Heart left ventricle (tissue), 16 donors: ENCODE data around the gene DLK2. TPM values are rescaled to one million over a fixed set of nuclear protein-coding genes. Genes with fewer than 3 reads are reported as not detected.

Experiments
- ATAC-seq, 4 donors: fragments of 200-7000 bp; cut with Tn5 transposase; one replicate each; pipeline ENCODE4 v1.9.1; 2020 to 2022; ENCODE audit warnings: moderate library complexity in 4 of 4, mild to moderate bottlenecking in 3 of 4, moderate number of reproducible peaks in 1 of 4
- DNase-seq, 5 donors: peaks; one replicate each; pipeline ENCODE4 v3.0.0-alpha.2; 2020
- H3K27ac ChIP-seq, 12 donors: fragments of 200-600 bp; sonication (generic) in 4 of 12; one replicate each; pipeline versions ENCODE4 v1.5.0 to v1.8.0; 2016 to 2022; ENCODE audit warnings: mild to moderate bottlenecking in 2 of 12
- H3K27me3 ChIP-seq, 9 donors: fragments of 200-600 bp; sonication (generic) in 2 of 9; one replicate each; pipeline versions ENCODE4 v1.5.1 to v1.8.0; 2016 to 2022; ENCODE audit warnings: mild to moderate bottlenecking in 3 of 9
- H3K36me3 ChIP-seq, 9 donors: fragments of 200-600 bp; sonication (generic) in 2 of 9; one replicate each; pipeline versions ENCODE4 v1.5.0 to v1.8.0; 2018 to 2022; ENCODE audit warnings: mild to moderate bottlenecking in 2 of 9
- H3K4me1 ChIP-seq, 12 donors: fragments of 200-600 bp; sonication (generic) in 4 of 12; one replicate each; pipeline versions ENCODE4 v1.5.0 to v1.8.0; 2016 to 2022; ENCODE audit warnings: mild to moderate bottlenecking in 3 of 12
- H3K4me3 ChIP-seq, 12 donors: fragments of 200-600 bp; sonication (generic) in 4 of 12; one replicate each; pipeline versions ENCODE4 v1.5.0 to v1.8.0; 2017 to 2022; ENCODE audit warnings: mild to moderate bottlenecking in 9 of 12, moderate library complexity in 4 of 12
- H3K9me3 ChIP-seq, 12 donors: fragments of 200-600 bp; sonication (generic) in 4 of 12; one replicate each; pipeline versions ENCODE4 v1.5.0 to v1.8.0; 2016 to 2022; ENCODE audit warnings: mild to moderate bottlenecking in 1 of 12
- POLR2A ChIP-seq, 2 donors: fragments of 450-650 bp; IDR thresholded peaks; one replicate each; pipeline ENCODE4 v1.6.1; 2017; ENCODE audit warnings: antibody characterized with exemption in 2 of 2, mild to moderate bottlenecking in 2 of 2, moderate library complexity in 2 of 2
- WGBS, 4 donors: extraction: QIAGEN DNeasy Blood & Tissue Kit in 2 of 4; methylation state at CpG; one replicate each; pipeline versions ENCODE4 v1.1.5 to v1.1.7; 2013 to 2018; 5-methylcytosine and 5-hydroxymethylcytosine counted together
- intact Hi-C, 10 donors: fragments of 100-400 bp; cut with DNase I; formaldehyde crosslinking; loops; one replicate each; pipeline versions ENCODE4 v1.11.1 to v1.14.2; 2022
- polyA plus RNA-seq, 2 donors: library from polyadenylated mRNA; stranded (reverse); fragments of 200-250 nt; gene quantifications; one replicate each; pipeline ENCODE4 v1.2.3, GENCODE V29; 2013
- total RNA-seq, 9 donors: library from RNA; depleted of rRNA in 2 of 9; stranded (reverse); fragments of >200 nt in 2 of 9; fragmentation: NEBNext Ultra II Directional in 3 of 9; extraction: Animal tissue kit (Norgen Biotek cat#: 25700) in 3 of 9; gene quantifications; one replicate each; pipeline versions ENCODE4 v1.1.0 to v1.2.4, GENCODE V29; 2016 to 2023
- TF ChIP-seq, protein P1 (sequence below), 12 donors: fragments of 200-600 bp; sonication (generic) in 4 of 12; IDR thresholded peaks; one replicate each; pipeline versions ENCODE4 v1.5.0 to v1.8.0; 2018 to 2022; ENCODE audit warnings: antibody characterized with exemption in 12 of 12, mild to moderate bottlenecking in 5 of 12
- donor health status: ischemic (EF 13 %, LVEDD 7.1; RV severe dilation, severe dysfunction).
- donor health status: healthy with polysubstance abuse.
- donor health status: DM: no; HTN: yes; CAD: no.
- donor health status: DM: no; HTN: no; CAD: no.
- donor health status: ischemic (EF 25% LVEDD 6.9; RV normal size, moderate dysfunction).
- donor health status: ischemic (EF 25% LVEDD 5.7; RV mildly dilated, moderate dysfunction).
- donor health status: healthy.
- donor health status: DM: yes; HTN: yes; CAD: no.
- donor health status: ischemic (EF 35%, LVEDD 5.7; RV mildly dilated, moderate dysfunction).
- donor health status: nonischemic (EF 11% LVEDD 7.7; RV severe dilation, severe dysfunction).
- donor health status: DM: yes; HTN: yes; CAD: no.
- donor health status: PGD.
- donor health status: ischemic (EF 29% LVEDD 5.4; RV normal size, mild dysfunction).
- donor health status: nonischemic (EF 23%, LVEDD 6.1; RV moderate dilation, normal function).

DLK2 gene
- total and polyA plus RNA-seq, 11 donors = 0.61 to 8.1 (median 2.7) TPM

DNA sequence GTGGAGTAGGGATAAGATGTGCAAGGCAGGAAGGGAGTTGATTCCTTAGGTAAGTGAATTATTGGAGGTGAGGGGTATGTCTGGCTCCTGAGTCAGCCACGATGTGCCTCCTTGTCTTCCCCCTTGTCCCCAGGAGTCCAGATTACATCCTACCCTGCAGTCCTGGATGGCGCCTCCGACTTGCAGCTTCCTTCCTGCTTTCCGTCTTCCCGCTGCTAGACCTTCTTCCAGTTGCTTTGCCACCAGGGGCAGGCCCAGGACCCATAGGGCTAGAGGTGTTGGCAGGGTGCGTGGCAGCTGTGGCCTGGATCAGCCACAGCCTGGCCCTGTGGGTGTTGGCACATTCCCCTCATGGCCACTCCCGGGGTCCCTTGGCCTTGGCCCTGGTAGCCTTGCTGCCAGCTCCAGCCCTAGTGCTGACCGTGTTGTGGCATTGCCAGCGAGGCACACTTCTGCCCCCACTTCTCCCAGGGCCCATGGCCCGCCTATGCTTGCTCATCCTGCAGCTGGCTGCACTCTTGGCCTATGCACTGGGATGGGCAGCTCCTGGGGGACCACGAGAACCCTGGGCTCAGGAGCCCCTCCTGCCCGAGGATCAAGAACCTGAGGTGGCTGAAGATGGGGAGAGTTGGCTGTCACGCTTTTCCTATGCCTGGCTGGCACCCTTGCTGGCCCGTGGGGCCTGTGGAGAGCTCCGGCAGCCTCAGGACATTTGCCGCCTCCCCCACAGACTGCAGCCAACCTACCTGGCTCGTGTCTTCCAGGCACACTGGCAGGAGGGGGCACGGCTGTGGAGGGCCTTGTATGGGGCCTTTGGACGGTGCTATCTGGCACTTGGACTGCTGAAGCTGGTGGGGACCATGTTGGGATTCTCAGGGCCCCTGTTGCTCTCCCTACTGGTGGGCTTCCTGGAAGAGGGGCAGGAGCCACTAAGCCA, 23.1 kb downstream of the DLK2 start:
- intact Hi-C loops = no loop called here
- DNase-seq = no peak
- no peak for ATAC-seq
- no peak overlapping the region for H3K27ac ChIP-seq
- peaks cover 6 to 51% (median 31%) of the 10 kb centered on the region in 12 donors for H3K4me1 ChIP-seq
- no peak overlapping the region for H3K4me3 ChIP-seq
- TF ChIP-seq, protein P1, sequence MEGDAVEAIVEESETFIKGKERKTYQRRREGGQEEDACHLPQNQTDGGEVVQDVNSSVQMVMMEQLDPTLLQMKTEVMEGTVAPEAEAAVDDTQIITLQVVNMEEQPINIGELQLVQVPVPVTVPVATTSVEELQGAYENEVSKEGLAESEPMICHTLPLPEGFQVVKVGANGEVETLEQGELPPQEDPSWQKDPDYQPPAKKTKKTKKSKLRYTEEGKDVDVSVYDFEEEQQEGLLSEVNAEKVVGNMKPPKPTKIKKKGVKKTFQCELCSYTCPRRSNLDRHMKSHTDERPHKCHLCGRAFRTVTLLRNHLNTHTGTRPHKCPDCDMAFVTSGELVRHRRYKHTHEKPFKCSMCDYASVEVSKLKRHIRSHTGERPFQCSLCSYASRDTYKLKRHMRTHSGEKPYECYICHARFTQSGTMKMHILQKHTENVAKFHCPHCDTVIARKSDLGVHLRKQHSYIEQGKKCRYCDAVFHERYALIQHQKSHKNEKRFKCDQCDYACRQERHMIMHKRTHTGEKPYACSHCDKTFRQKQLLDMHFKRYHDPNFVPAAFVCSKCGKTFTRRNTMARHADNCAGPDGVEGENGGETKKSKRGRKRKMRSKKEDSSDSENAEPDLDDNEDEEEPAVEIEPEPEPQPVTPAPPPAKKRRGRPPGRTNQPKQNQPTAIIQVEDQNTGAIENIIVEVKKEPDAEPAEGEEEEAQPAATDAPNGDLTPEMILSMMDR (IDR thresholded peaks at IDR 0.05) = no peak
- no peak for TF ChIP-seq POLR2A (IDR thresholded peaks at IDR 0.05)
- no peaks in the 10 kb centered on the region for H3K27me3 ChIP-seq
- 90 to 92% (median 92%) methylated on average over 9 to 19 of the region's 19 CpGs for WGBS, 4 donors
- H3K36me3 ChIP-seq = peaks cover 0 to 40% (median 21%) of the 10 kb centered on the region in 9 donors
- no peaks in the 10 kb centered on the region for H3K9me3 ChIP-seq

DNA sequence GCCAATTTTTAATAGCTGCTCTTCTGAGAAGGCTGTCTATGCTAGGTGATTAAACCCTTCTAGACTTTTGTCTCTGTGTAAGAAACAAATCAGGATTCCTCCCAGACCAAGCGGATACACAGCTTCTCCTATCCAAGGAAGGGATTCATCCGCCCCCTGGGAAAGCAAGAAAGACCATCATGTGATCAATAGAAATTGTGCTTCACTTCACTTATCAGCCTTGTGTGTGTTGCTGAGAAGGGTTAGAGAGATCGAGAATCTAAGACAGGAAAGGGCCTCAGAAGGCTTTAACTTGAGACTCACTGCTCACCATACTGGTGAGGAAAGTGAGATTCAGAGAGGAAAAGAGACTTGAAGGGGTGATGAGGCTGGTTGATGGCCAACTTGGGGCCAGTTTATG, 26.5 kb downstream of the DLK2 start:
- TF ChIP-seq, protein P1 (IDR thresholded peaks at IDR 0.05) = no peak
- TF ChIP-seq POLR2A (IDR thresholded peaks at IDR 0.05) = no peak
- H3K27me3 ChIP-seq = no peaks in the 10 kb centered on the region
- 85 to 94% (median 92%) methylated on average over 3 of the region's 3 CpGs for WGBS, 4 donors
- no peak for DNase-seq
- intact Hi-C loops = loop anchor here in 3 of 10 donors (5.0 to 10.0 kb wide), 2 partner anchors 54 to 62 kb away; partner anchors contain the start of gene ZNF318 (in 2 of the 3)
- no peaks in the 10 kb centered on the region for H3K9me3 ChIP-seq
- H3K4me1 ChIP-seq = peaks cover 5 to 29% (median 15%) of the 10 kb centered on the region in 12 donors
- peaks cover 0 to 26% (median 19%) of the 10 kb centered on the region in 9 donors for H3K36me3 ChIP-seq
- ATAC-seq = no peak
- H3K27ac ChIP-seq = peak overlapping the region in 4 of 12 donors; percentile 89 to 94 (median 90)
- H3K4me3 ChIP-seq = peak overlapping the region in 6 of 12 donors; percentile 61 to 92 (median 88)

DNA sequence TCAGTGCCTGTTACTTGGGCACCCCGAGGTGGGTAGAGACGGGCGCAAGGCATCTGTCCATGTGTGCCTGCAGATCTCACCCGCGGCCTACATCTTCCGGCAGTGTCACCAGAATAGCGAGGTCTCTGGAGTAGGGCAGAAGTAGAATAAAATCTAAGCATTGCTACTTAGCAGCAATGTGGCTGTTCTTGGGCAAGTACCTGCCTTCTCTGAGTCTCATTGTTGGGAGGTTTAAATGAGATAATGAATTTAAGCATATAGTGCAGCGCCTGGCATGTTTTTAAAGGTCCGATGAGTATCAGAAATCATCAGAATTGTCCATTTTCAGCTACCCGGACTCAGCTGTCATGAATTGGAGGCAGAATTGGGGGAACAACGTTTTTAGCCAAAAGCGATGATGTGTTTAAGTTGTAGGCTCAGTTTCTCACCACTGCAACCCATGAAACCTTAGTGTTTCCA, 27.2 kb downstream of the DLK2 start:
- DNase-seq (no peak), ATAC-seq (no peak)
- TF ChIP-seq, protein P1 (IDR thresholded peaks at IDR 0.05) = no peak
- no peak for TF ChIP-seq POLR2A (IDR thresholded peaks at IDR 0.05)
- Histone ChIP-seq H3K9me3 (no peaks in the 10 kb centered on the region), H3K27ac (peak overlapping the region; percentile 49 to 94 (median 89)), H3K36me3 (peaks cover 0 to 23% (median 17%) of the 10 kb centered on the region in 9 donors), H3K4me1 (peaks cover 5 to 26% (median 13%) of the 10 kb centered on the region in 12 donors), H3K4me3 (peak overlapping the region; percentile 49 to 92 (median 88)), H3K27me3 (no peaks in the 10 kb centered on the region)
- intact Hi-C loops = loop anchor here in 3 of 10 donors (5.0 to 10.0 kb wide), 2 partner anchors 53 to 61 kb away; partner anchors contain the start of gene ZNF318 (in 2 of the 3)
- 17 to 19% (median 18%) methylated on average over 12 of the region's 12 CpGs for WGBS, 4 donors
